GM21528 (cell line): ENCODE results near the gene VAMP8.
"Not testable (repeated sequence)": the region's sequence is repeated elsewhere in the genome, so short reads cannot be mapped to it uniquely, and the experiment has no call there.

Source experiments
- ATAC-seq: cut with Tn5 transposase; IDR thresholded peaks from one replicate; pipeline ENCODE4 v1.9.1; 2021; ENCODE audit warnings: mild to moderate bottlenecking, moderate library complexity; ENCODE audit not compliant: unreplicated experiment, low FRiP score

VAMP8 gene

DNA sequence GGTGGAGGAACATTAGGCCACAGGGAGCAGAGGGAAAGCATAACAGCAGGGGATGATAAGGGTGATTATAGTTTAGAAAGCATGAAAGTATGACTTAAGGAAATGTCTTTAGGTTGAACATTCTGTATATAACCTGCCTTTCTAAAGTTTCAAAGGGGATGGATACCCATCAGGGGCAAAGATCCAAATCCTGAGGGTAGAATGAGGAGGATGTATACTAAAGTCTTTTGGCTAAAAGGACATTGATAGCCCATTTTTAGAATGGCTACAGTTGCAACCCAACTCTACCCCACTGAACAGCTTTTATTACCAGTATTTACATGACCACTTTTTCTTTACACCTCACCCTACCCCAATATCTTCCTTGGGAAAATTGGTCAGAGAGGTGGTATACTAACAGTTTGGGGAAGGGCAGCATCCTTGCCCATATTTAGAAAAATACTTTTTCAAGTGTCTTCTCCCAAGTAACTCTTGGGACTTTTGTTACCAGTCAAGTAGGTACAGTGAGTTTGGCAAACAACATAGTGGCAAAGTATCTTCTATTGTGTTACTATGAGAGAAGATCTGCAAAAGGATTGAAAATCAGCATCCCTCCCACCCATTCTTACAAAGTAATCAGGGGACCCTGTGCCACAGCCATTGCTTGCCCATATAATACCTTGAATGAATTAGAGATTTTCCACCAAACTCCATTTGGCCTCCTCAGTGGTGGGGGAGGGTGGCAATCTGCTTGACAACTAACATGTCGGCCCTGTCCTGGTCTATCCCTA lies 30.1 kb upstream of the VAMP8 start:
- no peak for ATAC-seq

DNA sequence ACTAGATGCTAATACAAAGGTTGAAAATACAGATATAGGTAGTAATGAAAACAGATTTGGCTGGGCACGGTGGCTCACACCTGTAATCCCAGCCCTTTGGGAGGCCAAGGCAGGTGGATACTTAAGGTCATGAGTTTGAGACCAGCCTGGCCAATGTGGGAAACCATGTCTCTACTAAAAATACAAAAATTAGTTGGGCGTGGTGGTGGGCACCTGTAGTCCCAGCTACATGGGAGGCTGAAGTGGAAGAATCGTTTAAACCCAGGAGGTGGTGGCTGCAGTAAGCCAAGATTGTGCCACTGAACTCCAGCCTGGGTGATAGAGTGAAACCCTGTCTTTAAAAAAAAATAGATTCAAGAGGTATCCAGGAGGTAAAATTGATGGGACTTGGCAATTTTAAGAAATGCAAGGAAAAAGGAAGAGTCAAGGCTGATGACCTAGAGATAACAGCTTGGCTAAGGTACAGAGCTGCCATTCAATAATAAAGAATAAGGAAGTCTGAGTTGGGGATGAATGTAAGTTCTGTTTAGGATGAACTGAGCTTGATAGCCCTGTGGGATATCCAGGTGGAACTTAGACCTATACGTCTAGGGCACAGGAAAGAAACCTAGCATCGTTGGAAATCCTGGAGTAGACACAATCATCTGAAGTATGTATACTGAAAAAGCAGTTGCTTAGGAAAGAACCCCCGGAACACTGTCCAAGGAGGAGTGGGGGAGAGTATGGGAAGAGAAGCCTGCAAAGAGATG lies 29.4 kb upstream of the VAMP8 start:
- no peak for ATAC-seq

DNA sequence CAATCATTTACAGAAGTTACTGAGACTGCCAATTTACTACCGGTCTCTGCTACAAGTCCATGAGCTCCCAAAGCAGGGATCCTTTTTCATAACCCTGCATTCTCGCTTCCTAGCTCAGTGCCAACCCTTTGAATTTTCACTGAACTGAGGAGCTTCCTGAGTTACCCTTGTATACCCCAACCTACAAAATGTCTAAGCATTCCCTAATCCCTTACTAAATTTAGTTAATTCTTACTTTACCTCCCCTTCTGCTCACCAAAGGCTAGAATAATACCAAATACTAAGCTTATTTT lies 28.8 kb upstream of the VAMP8 start:
- no peak for ATAC-seq

DNA sequence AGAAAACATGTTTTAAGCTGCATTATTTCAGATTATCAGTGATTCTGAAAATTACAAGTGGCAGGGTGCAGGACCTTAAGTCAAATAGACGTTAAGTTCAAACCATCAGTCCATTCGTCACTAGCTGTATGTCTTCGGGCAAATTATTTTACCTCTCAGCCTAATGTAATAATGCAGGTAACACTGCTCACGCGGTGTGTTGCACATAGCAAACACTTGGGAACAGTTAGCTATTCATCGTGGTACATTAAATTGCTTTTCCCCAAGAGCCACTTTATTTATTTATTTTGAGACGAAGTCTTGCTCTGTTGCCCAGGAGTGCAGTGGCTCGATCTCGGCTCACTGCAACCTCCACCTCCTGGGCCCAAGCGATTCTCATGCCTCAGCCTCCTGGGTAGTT lies 28.3 kb upstream of the VAMP8 start:
- ATAC-seq, result no peak

DNA sequence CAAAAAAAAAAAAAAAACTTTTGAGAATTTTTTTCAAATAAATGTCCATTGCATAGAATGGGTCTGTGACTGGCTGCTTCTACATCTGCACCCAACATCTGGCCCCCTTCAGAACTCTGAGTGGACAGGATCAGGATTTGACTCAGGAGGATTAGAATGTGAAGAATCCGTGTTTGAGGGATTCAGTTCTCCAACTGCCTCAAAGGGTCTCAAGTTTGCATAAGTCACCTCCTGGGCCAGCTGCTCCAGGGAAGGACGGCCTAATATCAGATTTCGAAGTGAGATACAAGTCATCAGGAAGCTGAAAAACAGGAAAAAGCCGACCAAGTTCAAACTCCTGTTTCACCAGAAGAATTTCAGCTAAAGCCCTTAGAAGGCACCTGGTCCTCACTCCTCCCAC lies 27.6 kb upstream of the VAMP8 start:
- no peak for ATAC-seq

DNA sequence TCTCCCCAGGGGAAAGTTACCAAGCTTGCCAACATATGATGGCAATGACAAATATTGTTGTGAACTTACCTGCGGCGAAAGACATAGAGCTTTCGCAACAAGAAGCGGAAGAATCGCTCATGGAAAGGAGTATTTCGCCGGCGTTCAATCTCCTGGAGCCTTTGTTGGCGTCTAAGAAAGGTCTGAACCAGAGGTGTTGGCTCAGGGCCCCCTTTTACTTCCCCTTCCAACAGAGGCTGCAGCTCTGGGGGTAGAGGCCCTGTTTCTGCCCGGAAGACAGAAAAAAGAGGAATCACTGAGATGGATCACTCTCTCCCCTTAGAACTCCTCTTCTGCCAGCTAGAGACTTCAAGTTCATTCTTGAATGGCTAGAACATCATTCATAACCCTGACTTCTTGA lies 26.9 kb upstream of the VAMP8 start:
- ATAC-seq, result no peak

DNA sequence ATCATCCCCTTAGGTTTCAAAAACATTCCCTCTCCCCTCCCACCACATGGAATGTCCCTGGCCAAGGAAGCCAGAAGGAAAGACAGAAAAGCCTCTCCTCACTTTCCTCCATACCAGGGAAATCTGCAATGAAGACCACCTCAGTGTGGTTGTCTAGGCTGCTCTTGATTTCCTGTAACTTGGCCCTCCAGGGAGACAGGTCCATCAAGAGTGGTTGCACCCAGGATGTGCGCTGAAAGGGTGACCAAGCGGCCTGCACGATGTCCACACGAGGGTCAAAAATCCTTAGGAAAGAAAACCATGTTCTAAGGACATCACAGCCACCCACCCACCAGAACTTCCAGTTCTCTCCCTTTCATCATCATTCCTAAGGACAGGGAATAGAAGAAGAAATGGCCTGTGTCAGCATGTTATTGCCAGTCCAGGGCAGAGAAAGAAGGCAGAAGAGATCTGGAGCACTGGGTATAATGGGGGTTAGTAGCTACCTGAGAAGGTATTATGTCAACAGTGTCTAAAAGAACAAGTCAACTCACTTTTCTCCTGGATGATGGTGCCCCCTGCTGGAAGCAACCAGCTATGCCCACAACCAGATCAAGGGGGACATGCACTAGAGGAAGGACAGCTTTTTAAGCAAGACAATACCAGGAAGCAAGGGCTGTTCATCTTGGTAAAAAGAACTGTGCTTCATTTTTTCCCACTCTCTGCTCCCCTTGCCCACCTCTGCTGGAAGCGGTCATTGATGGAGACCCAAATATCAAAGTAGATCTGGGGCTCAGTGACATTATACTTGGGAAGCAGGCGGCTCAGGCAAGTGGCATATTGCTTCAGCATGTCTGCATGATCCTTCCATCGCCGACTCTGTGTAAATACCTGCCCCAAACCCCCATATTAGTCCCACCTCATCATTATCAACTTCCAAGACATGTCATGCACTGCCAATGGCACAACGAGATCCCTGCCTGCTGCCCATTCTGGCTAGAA lies 25.4 kb upstream of the VAMP8 start:
- ATAC-seq, result no peak

DNA sequence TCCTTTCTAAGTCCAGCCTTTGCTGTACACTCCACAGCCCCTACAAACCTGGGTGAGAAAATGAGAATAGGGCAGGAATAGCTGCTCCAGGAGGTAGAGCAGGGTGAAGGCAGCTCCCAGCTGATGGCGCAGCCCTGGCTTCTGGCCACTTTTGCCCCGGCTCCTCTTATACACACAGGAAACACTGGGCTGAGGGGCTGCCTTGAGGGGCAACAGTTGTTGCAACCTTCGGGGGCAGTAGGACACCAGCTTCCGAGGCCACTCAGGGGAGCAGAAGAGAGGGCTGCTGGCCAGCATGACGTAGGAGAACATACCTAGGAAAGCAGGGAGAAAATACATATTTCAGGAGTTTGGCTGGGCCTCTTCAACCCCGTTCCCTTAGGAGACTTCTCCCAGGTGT lies 24.2 kb upstream of the VAMP8 start:
- ATAC-seq, result no peak

DNA sequence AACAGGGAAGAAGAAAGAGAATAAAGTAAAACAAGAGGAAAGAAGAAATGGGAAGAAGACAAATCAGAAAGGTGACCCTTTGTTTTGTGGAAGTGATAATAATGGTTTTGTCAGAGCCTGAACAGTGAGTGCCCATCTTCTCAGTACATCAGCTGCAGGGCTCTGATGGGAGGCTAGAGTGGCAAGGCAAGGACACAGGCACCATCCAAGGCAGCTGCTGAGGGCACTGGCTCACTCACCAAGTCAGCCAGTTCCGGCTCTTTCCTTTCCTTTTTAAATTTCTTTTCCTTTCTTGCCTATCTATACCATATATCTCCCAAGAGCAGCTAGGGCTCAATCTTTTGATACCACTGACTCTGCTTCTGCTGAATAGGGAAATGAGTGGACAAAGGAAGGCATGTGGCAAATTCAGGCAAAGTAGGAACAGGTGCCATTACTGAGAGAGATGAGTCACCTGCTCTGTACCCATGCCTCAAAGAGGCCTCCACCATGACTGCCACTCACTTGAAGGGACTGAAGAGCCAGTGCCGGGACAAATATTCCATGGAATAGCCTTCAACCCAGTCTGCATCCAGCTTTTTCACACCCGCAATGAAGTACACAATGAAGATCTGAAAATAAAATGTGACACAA lies 22.3 kb upstream of the VAMP8 start:
- ATAC-seq, result no peak

DNA sequence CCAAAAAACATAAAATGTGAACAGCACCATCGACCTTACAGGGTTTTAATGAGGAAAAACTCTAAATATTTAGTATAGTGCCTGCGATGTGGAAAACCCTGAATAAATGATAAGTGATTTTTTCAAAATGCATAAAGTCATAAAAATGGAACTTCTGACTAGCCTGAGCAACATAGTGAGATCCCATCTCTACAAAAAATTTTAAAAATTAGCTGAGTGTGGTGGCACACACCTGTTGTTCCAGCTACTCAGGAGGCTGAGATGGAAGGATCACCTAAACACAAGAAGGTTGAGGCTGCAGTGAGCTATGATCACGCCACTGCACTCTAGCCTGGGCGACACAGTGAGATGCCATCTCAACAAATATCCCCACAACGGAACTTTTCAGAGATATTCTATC lies 20.3 kb upstream of the VAMP8 start:
- no peak for ATAC-seq

DNA sequence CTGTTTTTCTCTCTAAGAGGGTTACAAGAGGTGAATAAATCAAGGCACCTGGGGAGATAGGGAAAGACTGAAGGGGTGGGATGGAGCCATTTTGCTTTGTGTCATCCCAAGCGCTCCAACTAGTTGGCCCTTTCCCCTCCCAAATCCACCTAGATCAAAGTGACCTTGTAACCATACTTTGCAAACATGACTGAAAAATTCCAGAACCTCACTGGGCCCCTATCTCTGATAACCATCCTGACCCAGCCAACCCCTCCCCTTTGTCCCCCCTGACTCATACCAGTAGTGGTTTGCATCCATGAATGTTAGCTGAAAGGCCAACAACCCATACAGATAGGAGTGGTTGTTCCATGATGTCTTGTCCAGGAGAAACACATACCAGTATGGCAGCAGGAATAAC lies 19.2 kb upstream of the VAMP8 start:
- no peak for ATAC-seq

DNA sequence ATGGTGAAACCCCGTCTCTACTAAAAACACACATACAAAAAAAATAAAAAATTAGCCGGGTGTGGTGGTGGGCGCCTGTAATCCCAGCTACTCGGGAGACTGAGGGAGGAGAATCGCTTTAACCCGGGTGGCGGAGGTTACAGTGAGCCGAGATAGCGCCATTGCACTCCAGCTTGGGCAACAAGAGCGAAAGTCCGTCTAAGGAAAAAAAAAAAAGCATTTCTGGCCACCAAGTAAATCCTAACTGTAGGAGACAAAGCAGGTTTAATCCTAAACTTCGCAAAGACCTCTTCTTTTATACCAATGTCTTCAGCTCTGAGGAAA lies 17.0 kb upstream of the VAMP8 start:
- not testable (repeated sequence) for ATAC-seq

DNA sequence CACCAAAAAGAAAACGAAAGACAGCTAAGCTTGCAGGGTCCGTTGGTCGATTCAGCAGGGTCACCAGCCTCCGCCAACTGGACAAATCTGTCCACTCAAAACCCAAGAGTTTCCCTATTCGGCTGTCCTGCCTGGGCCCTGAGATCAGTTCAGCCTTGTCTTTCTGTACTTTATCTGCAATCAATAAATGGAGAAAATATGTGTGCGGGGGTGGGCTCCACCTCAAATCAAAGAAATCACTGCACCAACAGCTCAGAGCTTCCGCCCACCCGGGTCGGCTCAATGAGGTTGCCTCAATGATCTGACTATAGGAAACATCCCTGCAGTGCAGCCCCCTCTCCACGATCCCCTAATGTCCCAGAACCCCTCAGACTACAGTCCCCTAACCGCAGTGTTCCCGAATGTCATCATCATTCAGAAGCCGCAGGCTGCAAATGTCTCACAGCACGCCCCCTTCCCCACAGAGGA lies 16.5 kb upstream of the VAMP8 start:
- peak; percentile 19 for ATAC-seq

DNA sequence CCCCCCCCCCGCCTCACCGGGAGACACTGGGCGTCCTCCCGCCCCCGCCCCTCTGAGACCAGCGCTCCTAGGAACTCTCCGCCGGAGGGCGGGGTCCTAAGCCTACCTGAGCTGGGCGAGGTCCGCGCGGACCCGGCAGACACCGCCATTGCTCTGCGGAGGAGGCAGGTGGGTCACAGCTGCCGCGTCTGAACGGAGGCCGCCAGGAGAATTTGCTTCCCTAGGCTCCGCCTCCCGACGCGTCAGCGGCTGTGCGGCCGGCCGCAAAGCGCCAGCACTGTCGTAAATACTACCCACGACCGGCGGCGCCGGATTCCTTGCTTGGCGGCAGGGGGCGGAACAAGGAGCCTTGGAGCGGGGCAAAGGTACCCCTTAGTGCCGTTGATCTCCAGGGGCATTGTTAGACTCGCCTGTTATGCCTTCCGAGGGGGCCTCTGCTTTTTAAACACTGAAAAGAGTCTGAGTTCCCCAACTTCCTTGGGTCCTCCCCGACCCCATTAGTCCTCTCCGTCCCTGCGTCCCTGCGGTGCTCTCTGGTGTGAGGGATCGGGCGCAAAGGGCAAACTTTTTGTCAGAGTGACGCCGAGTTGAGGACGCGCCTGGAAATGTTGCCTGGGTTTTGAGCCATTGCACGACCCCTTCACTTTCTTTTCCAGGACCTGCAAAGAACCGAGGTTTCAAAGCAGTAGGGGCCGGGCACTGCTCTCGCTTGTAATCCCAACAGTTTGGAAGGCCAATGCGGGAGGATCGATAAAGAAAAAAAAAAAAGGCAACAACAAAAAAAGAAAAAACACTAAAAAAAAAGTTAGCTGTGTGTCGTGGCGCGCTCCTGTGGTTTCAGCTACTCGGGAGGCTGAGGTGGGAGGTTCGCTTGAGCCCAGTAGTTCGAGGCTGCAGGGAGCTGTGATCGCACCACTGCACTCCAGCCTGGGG lies 15.8 kb upstream of the VAMP8 start, which contains the start of gene GGCX:
TSS of gene GGCX (minus strand) at position 214 of the 933 bp plus-strand sequence. CDS start at position 149, 65 bp downstream.
- ATAC-seq, result peak; percentile 81

DNA sequence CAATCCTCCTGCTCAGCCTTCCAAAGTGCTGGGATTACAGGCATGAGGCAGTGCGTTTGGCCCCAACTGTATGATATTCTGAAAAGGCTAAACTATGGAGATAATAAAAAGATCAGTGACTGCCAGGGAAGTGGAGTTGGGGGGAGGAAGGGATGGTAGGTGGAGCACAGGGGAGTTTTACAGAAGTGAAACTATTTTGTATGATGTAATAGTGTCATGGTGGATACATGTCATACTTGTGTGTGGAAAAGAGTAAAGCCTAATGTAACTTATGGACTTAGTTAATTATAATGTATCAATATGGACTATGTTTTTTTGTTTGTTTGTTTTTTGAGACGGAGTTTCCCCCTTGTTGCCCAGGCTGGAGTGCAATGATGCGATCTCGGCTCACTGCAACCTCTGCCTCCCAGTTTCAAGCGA lies 13.2 kb upstream of the VAMP8 start:
- ATAC-seq, result no peak

DNA sequence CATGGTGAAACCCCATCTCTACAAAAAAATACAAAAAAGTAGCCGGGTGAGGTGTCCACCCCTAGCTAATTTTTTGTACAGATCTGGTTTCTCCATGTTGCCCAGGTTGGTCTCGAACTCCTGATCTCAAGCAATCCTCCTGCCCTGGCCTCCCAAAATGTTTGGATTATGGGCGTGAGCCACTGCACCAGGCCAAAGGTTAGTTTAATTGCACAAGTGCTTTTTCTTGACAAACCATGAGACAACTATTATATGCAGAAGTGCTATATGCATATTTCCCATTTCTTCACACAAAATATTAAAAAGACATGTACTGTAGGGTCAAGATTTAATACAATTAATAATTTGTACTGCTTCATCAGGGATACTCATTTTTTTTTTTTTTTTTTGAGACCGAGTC lies 11.1 kb upstream of the VAMP8 start:
- ATAC-seq, result no peak

DNA sequence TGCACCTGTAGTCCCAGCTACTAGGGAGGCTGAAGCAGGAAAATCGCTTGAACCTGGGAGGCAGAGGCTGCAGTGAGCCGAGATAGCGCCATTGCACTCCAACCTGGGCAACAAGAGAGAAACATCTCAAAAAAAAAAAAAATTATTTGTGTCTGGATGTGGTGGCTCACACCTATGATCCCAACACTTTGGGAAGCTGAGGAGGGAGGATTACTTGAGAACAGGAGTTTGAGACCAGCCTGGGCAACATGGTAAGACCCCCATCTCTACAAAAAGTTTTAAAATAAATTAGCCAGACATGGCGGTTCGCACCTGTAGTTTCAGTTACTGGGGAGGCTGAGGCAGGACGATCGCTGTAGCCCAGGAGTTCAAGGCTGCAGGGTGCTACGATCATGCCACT lies 1.6 kb upstream of the VAMP8 start:
- ATAC-seq, result no peak

DNA sequence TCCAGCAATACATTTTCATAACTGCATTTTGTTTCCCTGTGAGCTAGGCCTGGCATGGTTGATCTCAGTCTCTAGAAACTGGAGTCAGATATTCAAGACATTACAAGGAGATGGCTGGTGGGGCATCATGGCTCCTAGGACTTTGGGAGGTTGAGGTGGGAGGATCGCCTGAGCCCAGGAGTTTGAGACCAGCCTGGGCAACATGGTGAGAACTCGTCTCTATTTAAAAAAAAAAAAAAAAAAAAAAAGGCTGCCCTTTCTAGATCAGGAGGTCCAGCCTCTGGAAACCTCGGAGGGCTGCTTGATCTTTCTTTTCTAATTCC lies 362 bp upstream of the VAMP8 start:
- no peak for ATAC-seq

DNA sequence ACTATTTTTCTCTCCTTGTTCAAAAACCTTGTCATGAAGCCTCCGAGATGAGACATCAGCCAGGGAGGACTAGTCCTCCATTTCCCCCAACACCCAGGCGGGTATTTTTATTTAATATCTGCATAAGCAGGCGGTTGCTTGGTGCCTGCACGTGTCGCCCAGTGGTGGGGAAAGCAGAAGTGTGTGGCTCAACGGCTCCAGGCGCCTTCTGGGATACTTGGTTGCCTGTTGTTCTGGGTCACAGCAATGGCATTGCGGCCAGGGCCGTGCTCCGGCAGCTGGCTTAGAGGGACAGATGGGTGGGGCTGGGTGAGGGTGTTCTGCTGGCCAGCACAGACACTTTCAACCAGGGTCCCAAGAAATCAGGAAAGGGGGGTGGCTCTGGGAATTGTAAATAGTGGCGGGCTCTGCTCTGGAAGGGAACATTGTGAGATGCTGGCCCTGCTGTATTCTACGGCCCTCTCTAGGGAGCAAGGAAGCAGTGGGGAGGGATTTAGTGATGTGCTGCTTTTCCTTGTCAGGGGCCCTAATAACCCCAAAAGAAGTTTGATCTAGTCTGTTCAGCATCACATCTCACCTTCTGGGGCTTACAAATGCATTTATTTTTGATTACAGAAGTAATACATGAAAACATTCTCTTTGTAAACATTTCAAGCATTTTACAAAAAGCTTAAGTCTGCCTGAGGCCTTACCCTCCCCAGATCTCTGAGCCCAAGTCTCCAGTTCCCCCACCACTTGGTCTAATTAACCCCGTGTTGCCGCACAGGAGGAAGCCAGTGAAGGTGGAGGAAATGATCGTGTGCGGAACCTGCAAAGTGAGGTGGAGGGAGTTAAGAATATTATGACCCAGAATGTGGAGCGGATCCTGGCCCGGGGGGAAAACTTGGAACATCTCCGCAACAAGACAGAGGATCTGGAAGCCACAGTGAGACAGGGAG lies 1.1 kb downstream of the VAMP8 start:
- ATAC-seq, result no peak
